ENCODE measurements around the gene CACNA1C. TPM values are rescaled to one million over a fixed set of nuclear protein-coding genes. Genes with fewer than 3 reads are reported as not detected.
A peak's percentile ranks its signal among the peaks of the same experiment; 100 is the strongest.

The CACNA1C gene
- total RNA-seq, 2 experiments from 2014 or later, result 0.05 to 0.08 TPM

- H3K4me3 Mint-ChIP-seq, result no peak overlapping the region
- H3K9me3 Mint-ChIP-seq, result no peaks in the 10 kb centered on the region
- H3K36me3 Mint-ChIP-seq (ENCODE audit: low read depth), result no peaks in the 10 kb centered on the region
- Histone ChIP-seq H3K27me3 (ENCODE audit: control insufficient read depth in 1 of 2, insufficient read depth in 2 of 2, low read length in 2 of 2) (no peaks in the 10 kb centered on the region), H3K4me1 (ENCODE audit: insufficient read depth, low read length) (peaks cover 6% of the 10 kb centered on the region), H3K36me3 (ENCODE audit: insufficient read depth, low read length) (no peaks in the 10 kb centered on the region), H3K27ac (ENCODE audit: low read depth in 1 of 2, low read length in 2 of 2) (no peak overlapping the region), H3K4me3 (ENCODE audit: low read length) (no peak overlapping the region), H3K9me3 (ENCODE audit: control insufficient read depth in 1 of 2, insufficient read depth in 1 of 2, low read length in 2 of 2) (no peaks in the 10 kb centered on the region)
- no peak overlapping the region for H3K27ac Mint-ChIP-seq
- intact Hi-C loops (cut with DNase I, micrococcal nuclease), result loop anchor here (5.0 to 10.0 kb wide), 3 partner anchors 494 to 637 kb away; no protein-coding TSS in a partner anchor
- DNase-seq (peak in 7 of 14 experiments; percentile 7 to 59 (median 24)), ATAC-seq (ENCODE audit: poor library complexity) (peak; percentile 39)
- peaks cover 9% of the 10 kb centered on the region for H3K4me1 Mint-ChIP-seq (ENCODE audit: low read depth)
- TF ChIP-seq CTCF (IDR thresholded peaks at IDR 0.05), result peak; percentile 78
- ChIA-PET CTCF (no interaction called here), POLR2A (no interaction called here)
- H3K27me3 Mint-ChIP-seq, result peaks cover 8% of the 10 kb centered on the region
Observed at GRCh38 chr12:2291182-2291832, 238.5 kb downstream of the CACNA1C start.

DNA sequence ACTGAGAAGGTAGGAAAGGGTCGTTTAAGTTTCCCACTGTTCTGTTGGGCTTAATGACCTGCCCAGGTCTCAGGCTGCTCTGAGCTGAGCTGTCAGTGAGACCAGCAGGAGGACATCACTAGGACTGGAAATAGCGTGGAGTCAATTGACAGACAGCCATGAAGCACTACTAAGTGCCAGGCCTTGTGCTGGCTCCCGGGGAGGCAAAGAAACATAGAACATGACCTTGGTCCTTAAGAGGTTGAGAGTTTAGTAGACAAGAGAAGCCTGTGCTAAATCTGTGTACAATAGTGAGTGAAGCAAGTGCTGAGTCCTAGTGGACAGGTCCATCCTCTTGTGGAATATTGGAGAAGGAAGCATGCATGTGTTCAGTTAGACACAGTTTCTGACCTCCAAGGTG lies 239.2 kb downstream of the CACNA1C start:
- ATAC-seq (ENCODE audit: poor library complexity) (no peak), DNase-seq (no peak)
- Mint-ChIP-seq H3K36me3 (ENCODE audit: low read depth) (no peaks in the 10 kb centered on the region), H3K27ac (no peak overlapping the region), H3K4me1 (ENCODE audit: low read depth) (peaks cover 9% of the 10 kb centered on the region), H3K9me3 (no peaks in the 10 kb centered on the region), H3K27me3 (peaks cover 5% of the 10 kb centered on the region), H3K4me3 (no peak overlapping the region)
- no peaks in the 10 kb centered on the region for H3K9me3 ChIP-seq (ENCODE audit: control insufficient read depth in 1 of 2, insufficient read depth in 1 of 2, low read length in 2 of 2)
- no peak for TF ChIP-seq CTCF (IDR thresholded peaks at IDR 0.05)
- intact Hi-C loops (cut with DNase I, micrococcal nuclease), result loop anchor here (5.0 to 10.0 kb wide), 3 partner anchors 495 to 637 kb away; no protein-coding TSS in a partner anchor
- no peaks in the 10 kb centered on the region for H3K27me3 ChIP-seq (ENCODE audit: control insufficient read depth in 1 of 2, insufficient read depth in 2 of 2, low read length in 2 of 2)
- no peak overlapping the region for H3K27ac ChIP-seq (ENCODE audit: low read depth in 1 of 2, low read length in 2 of 2)
- CTCF ChIA-PET, result no interaction called here
- H3K36me3 ChIP-seq (ENCODE audit: insufficient read depth, low read length), result no peaks in the 10 kb centered on the region
- POLR2A ChIA-PET, result no interaction called here
- H3K4me3 ChIP-seq (ENCODE audit: low read length), result no peak overlapping the region
- H3K4me1 ChIP-seq (ENCODE audit: insufficient read depth, low read length), result peaks cover 6% of the 10 kb centered on the region

- H3K27ac Mint-ChIP-seq, result no peak overlapping the region
- ChIA-PET POLR2A (no interaction called here), CTCF (no interaction called here)
- ATAC-seq (ENCODE audit: poor library complexity) (no peak), DNase-seq (no peak)
- no peaks in the 10 kb centered on the region for H3K36me3 Mint-ChIP-seq (ENCODE audit: low read depth)
- no peaks in the 10 kb centered on the region for H3K9me3 Mint-ChIP-seq
- Histone ChIP-seq H3K27me3 (ENCODE audit: control insufficient read depth in 1 of 2, insufficient read depth in 2 of 2, low read length in 2 of 2) (no peaks in the 10 kb centered on the region), H3K9me3 (ENCODE audit: control insufficient read depth in 1 of 2, insufficient read depth in 1 of 2, low read length in 2 of 2) (no peaks in the 10 kb centered on the region), H3K4me3 (ENCODE audit: low read length) (no peak overlapping the region), H3K36me3 (ENCODE audit: insufficient read depth, low read length) (no peaks in the 10 kb centered on the region), H3K4me1 (ENCODE audit: insufficient read depth, low read length) (peaks cover 6% of the 10 kb centered on the region), H3K27ac (ENCODE audit: low read depth in 1 of 2, low read length in 2 of 2) (no peak overlapping the region)
- no peak overlapping the region for H3K4me3 Mint-ChIP-seq
- no peak for TF ChIP-seq CTCF (IDR thresholded peaks at IDR 0.05)
- no peaks in the 10 kb centered on the region for H3K27me3 Mint-ChIP-seq
- intact Hi-C loops (cut with DNase I, micrococcal nuclease), result loop anchor here (5.0 to 10.0 kb wide), 3 partner anchors 495 to 638 kb away; no protein-coding TSS in a partner anchor
- peaks cover 11% of the 10 kb centered on the region for H3K4me1 Mint-ChIP-seq (ENCODE audit: low read depth)
Observed at GRCh38 chr12:2292560-2292959, 239.8 kb downstream of the CACNA1C start.

All from CD4-positive, alpha-beta T cell (primary cell).